DMS114 treated with DMSO at 0.1 percent for 48 hours (cell line): ENCODE data around the gene TBPL2.

ENCODE experiments used
- DNase-seq: peaks from one replicate; lab custom pipeline; 2025; ENCODE audit not compliant: unreplicated experiment; lab: John Stamatoyannopoulos, UW

Gene TBPL2

DNA sequence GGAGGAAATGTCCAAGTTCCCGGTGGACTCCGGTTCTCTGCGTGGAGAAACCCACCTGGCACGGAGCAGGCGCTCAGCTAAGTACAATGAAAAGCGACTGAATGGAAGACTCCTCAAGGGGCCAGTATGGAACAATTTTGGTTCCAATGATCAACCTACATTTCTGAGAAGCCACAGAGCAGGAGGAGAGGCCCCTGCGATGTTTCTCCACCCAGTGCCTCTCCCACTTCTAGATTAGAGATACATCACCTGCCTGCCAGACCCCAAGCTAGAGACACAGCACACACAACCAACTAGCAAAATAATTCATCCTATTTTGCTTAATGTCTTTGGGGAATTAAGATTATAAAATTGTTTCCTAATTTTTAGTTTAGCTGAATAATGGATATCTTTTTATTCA lies 67.6 kb downstream of the TBPL2 start:
- no peak for DNase-seq

DNA sequence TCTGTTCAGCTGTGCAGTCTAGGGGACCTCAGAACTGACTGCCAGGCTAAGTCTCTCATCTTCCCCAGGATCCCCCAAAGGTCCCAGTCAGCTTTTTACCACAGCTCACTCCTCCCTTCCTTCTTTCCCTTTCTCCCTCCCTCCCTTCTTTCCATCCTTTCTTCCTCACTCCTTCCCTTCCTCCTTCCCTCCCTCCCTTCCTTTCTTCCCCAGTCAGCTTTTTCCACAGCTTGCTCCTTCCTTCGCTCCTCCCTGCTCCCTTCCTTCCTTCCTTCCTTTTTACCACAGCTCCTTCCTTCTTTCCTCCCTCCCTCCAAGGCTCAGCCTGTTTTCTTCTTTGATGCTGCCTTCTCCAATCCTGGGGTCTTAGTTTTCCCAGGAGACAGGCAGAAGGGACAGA lies 68.0 kb downstream of the TBPL2 start:
- DNase-seq: no peak

DNA sequence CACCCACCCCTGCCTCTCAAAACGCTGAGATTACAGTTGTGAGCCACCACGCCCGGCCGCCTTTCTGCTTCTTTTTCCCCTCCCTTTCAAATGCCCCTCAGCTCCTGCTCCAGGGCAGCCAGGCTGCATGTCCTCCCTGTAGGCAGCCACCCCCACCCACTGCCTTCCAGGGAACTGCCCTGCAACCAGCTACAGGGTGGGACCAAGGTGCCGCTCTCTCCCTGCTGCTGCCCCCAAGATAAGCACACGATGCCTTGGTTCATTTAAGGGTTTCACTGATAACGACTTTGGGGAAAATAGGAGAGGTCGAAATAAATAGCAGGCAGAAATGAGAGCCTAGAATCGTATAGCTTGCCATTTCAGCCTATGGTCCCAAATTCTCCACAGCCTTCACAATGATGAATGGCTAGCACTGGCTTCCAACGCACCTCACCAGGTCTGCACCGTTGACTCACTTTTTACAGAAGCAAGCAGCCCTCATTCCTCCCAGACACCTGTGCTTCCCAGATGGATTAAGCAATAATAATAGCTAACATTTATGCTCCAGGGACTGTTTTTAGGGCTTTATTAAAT lies 69.4 kb downstream of the TBPL2 start:
- DNase-seq: no peak

- no peak for DNase-seq
These were observed 74.1 kb downstream of the TBPL2 start for GRCh38 chr14:55366271-55366670.
